PFSK-1 (cell line): ENCODE data around the gene SCYGR3.

Source experiments
- POLR2AphosphoS5 ChIP-seq: IDR thresholded peaks from 2 replicates; pipeline ENCODE4 v1.6.1; 2012; ENCODE audit warnings: low read depth, mild to moderate bottlenecking, control low read depth, low read length, moderate library complexity
- REST ChIP-seq, 2 experiments: IDR thresholded peaks; 2 replicates each; pipeline versions ENCODE4 v1.6.1 to v1.8.0; 2011 to 2012; ENCODE audit warnings: low read depth in 2 of 2, low read length in 2 of 2, control low read depth in 1 of 2, inconsistent platforms in 1 of 2, mild to moderate bottlenecking in 1 of 2, moderate library complexity in 1 of 2; ENCODE audit not compliant: insufficient read depth in 1 of 2
- TAF1 ChIP-seq: IDR thresholded peaks from 2 replicates; pipeline ENCODE4 v1.6.1; 2012; ENCODE audit warnings: low read length, control low read depth, borderline replicate concordance; ENCODE audit not compliant: insufficient read depth

- TF ChIP-seq TAF1 (no peak), REST (IDR thresholded peaks at IDR 0.05; ENCODE audit: insufficient read depth in 1 of 2, low read depth in 2 of 2, low read length in 2 of 2) (no peak), POLR2AphosphoS5 (no peak)
Observed at GRCh38 chr2:227577555-227577954, 37.1 kb downstream of the SCYGR3 start.
